Astrocyte of the cerebellum (primary cell): ENCODE results near the gene TELO2.
"Not testable (repeated sequence)": the region's sequence is repeated elsewhere in the genome, so short reads cannot be mapped to it uniquely, and the experiment has no call there.

Experiments used
- DNase-seq: peaks from one replicate; pipeline ENCODE4 v3.0.0-alpha.2; 2011; ENCODE audit warnings: low read depth
- H3K4me3 ChIP-seq: 2 replicates; pipeline ENCODE4 v1.5.1; 2011; ENCODE audit warnings: mild to moderate bottlenecking, low read depth, low read length, moderate library complexity
- CTCF ChIP-seq: IDR thresholded peaks from 2 replicates; pipeline ENCODE4 v1.5.1; 2012; ENCODE audit warnings: low read length, low read depth, moderate library complexity, mild to moderate bottlenecking; ENCODE audit errors: missing control alignments
- in situ Hi-C: cut with HindIII; loops from 2 replicates; pipeline ENCODE4 v1.10.0; 2017; ENCODE audit warnings: low sequenced_read_pairs

Gene TELO2

GRCh38 chr16:1475552-1476114 is 17.5 kb upstream of the TELO2 start:
- in situ Hi-C loops, result loop anchor here (25.0 kb wide), 1 partner anchor 88 kb away; no protein-coding TSS in a partner anchor
- DNase-seq, result no peak
- TF ChIP-seq CTCF, result no peak
- peak overlapping the region; percentile 70 for H3K4me3 ChIP-seq

DNA sequence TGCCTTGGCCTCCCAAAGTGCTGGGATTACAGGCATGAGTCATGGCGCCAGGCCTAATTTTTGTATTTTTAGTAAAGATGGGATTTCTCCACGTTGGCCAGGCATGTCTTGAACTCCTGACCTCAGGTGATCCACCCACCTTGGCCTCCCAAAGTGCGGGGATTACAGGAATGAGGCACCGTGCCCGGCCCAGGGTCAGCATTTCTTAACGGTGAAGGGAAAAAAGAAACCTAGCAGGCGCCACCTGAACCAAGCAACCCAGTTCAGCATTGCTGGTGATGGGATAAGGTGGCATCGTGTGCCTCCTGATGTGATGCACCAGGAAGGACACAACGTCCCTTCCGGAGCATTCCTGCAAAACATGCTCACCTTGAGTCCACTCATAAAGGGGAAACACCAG is 16.1 kb upstream of the TELO2 start:
- no peak overlapping the region for H3K4me3 ChIP-seq
- TF ChIP-seq CTCF, result no peak
- no peak for DNase-seq
- in situ Hi-C loops, result loop anchor here (25.0 kb wide), 1 partner anchor 90 kb away; no protein-coding TSS in a partner anchor

- not testable (repeated sequence) for DNase-seq, H3K4me3 ChIP-seq
- in situ Hi-C loops, result loop anchor here (25.0 kb wide), 1 partner anchor 92 kb away; no protein-coding TSS in a partner anchor
Measured at GRCh38 chr16:1478937-1479336, 14.2 kb upstream of the TELO2 start.

DNA sequence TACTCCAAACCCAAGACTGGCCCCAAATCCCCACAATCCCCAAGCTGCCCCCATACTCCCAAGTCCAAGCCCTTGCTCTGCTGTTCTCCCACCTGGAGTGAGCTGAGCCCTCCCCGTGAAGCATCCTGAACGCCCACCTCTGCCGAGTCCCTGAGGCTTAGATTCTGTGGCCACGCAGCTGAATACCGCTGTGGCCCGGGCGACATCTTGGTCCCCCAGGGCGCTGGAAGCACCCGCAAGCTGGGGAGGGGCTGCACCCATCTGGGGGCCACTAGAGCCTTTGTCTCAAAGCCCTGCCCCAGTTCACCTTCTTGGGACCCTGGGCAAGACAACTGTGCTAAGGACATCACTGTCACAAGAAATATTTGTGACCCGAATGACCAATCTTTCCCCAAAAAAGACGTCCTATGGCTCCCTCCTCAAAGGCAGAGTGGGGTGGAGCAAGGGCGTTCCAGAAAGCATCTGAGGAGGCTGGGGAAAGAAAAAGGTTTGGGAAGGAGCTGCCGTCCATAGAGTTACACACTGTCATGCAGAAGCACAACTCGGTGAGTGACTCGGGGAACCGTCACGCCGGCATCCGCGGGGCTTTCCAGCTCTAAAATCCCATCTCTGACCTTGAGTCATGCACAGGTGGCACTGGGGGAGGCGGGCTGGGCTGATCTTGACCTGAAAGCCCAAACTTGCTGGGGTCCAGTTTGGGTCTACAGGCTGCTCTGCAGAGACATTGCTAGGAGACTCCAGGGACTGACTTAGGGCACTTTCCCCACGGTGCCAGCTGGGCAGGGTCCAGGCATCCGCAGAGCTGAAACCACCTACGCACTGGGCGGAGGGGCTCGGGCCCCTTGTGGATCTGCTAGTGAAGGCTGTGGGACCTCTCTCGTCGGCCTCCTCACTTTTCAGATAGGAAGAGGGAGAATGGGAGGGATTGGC is 11.0 kb upstream of the TELO2 start:
- no peak for TF ChIP-seq CTCF
- H3K4me3 ChIP-seq, result no peak overlapping the region
- in situ Hi-C loops, result loop anchor here (25.0 kb wide), 1 partner anchor 95 kb away; no protein-coding TSS in a partner anchor
- DNase-seq, result no peak

- H3K4me3 ChIP-seq, result no peak overlapping the region
- in situ Hi-C loops, result loop anchor here (25.0 kb wide), 1 partner anchor 99 kb away; no protein-coding TSS in a partner anchor
- TF ChIP-seq CTCF, result no peak
- DNase-seq, result no peak
Measured at GRCh38 chr16:1485847-1486496, 7.2 kb upstream of the TELO2 start.

GRCh38 chr16:1486551-1487390 is 6.4 kb upstream of the TELO2 start:
- no peak for TF ChIP-seq CTCF
- no peak for DNase-seq
- H3K4me3 ChIP-seq, result no peak overlapping the region
- in situ Hi-C loops, result loop anchor here (25.0 kb wide), 1 partner anchor 99 kb away; no protein-coding TSS in a partner anchor
